Medulla oblongata (tissue), 1 donor: ENCODE data around the gene PSG11.
"Not testable (repeated sequence)": the region's sequence is repeated elsewhere in the genome, so short reads cannot be mapped to it uniquely, and the experiment has no call there.

Source experiments
- DNase-seq: peaks from one replicate; pipeline ENCODE4 v3.0.0-alpha.2; 2015; ENCODE audit errors: extremely low spot score

PSG11 gene

GRCh38 chr19:43026369-43026768, at the start of gene PSG11:
Gene PSG11 (minus strand): TSS chr19:43026469. CDS start chr19:43026372, 97 bp downstream.
- DNase-seq = not testable (repeated sequence)

GRCh38 chr19:43062418-43062817, 36.1 kb upstream of the PSG11 start:
- DNase-seq = not testable (repeated sequence)

GRCh38 chr19:43061326-43061725, 35.1 kb upstream of the PSG11 start:
- DNase-seq = not testable (repeated sequence)

GRCh38 chr19:43060254-43060653, 34.0 kb upstream of the PSG11 start:
- not testable (repeated sequence) for DNase-seq

GRCh38 chr19:43059482-43059881, 33.2 kb upstream of the PSG11 start:
- not testable (repeated sequence) for DNase-seq

- DNase-seq = not testable (repeated sequence)
Measured at GRCh38 chr19:43058440-43058839, 32.2 kb upstream of the PSG11 start.

GRCh38 chr19:43047966-43048365, 21.7 kb upstream of the PSG11 start:
- DNase-seq = not testable (repeated sequence)

- not testable (repeated sequence) for DNase-seq
Measured at GRCh38 chr19:43046578-43046977, 20.3 kb upstream of the PSG11 start.

GRCh38 chr19:43043492-43044180, 17.4 kb upstream of the PSG11 start:
- DNase-seq = not testable (repeated sequence)

- not testable (repeated sequence) for DNase-seq
Measured at GRCh38 chr19:43031645-43032044, 5.4 kb upstream of the PSG11 start.

GRCh38 chr19:43028866-43029265, 2.6 kb upstream of the PSG11 start:
- DNase-seq = no peak

GRCh38 chr19:43027985-43028384, 1.7 kb upstream of the PSG11 start:
- DNase-seq = not testable (repeated sequence)

- not testable (repeated sequence) for DNase-seq
Measured at GRCh38 chr19:43027061-43027460, 792 bp upstream of the PSG11 start.

- DNase-seq = not testable (repeated sequence)
Measured at GRCh38 chr19:43022098-43022497, 4.2 kb downstream of the PSG11 start.

- DNase-seq = not testable (repeated sequence)
Measured at GRCh38 chr19:43021629-43022028, 4.6 kb downstream of the PSG11 start.

GRCh38 chr19:43019588-43019987, 6.7 kb downstream of the PSG11 start:
- not testable (repeated sequence) for DNase-seq

- DNase-seq = not testable (repeated sequence)
Measured at GRCh38 chr19:43005841-43006240, 20.4 kb downstream of the PSG11 start.

GRCh38 chr19:43004846-43005245, 21.4 kb downstream of the PSG11 start:
- DNase-seq = not testable (repeated sequence)

GRCh38 chr19:43003634-43004033, 22.6 kb downstream of the PSG11 start:
- DNase-seq = not testable (repeated sequence)

- DNase-seq = not testable (repeated sequence)
Measured at GRCh38 chr19:43002948-43003347, 23.3 kb downstream of the PSG11 start.

GRCh38 chr19:42996161-42996560, 30.1 kb downstream of the PSG11 start:
- not testable (repeated sequence) for DNase-seq

- not testable (repeated sequence) for DNase-seq
Measured at GRCh38 chr19:42992029-42992604, 34.2 kb downstream of the PSG11 start.

- DNase-seq = no peak
Measured at GRCh38 chr19:42989851-42990250, 36.4 kb downstream of the PSG11 start.
